C1 segment of cervical spinal cord (tissue), 14 donors: ENCODE data around the gene CHCT1.
"Not testable (repeated sequence)": the region's sequence is repeated elsewhere in the genome, so short reads cannot be mapped to it uniquely, and the experiment has no call there.

Experiments used
- DNase-seq, 14 donors: peaks; one replicate each; lab custom pipeline; 2025; lab: John Stamatoyannopoulos, UW

CHCT1 gene

DNA sequence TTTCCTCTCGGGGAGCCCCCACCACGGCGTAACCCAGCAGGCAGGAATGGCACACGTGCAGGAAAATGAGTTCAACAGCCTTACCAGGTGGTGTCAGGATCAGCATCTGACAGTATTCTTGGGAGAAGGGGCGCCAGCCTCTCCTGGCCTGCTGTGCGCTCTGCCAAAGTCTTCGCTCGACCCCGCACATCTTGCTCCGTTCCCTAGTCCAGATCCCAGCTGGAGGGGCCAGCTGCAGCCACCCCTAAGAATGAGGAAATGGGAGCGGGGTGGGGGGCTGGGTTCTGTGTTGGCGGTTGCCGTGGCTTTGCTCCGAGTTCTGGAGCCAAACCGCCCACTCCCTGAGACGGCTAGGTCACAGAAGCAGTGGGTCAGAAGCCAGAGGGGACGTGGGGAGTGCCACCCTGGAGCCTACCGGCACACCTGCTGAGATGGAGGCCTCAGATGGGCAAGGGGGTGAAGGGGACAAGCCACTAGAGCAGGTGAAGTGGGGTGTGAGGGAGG, at the start of gene CHCT1:
Gene CHCT1 (plus strand): TSS at position 328 of the 504 bp plus-strand sequence. CDS start 104 bp downstream, at position 432.
- DNase-seq, result peak in 1 of 14 donors; percentile 20

DNA sequence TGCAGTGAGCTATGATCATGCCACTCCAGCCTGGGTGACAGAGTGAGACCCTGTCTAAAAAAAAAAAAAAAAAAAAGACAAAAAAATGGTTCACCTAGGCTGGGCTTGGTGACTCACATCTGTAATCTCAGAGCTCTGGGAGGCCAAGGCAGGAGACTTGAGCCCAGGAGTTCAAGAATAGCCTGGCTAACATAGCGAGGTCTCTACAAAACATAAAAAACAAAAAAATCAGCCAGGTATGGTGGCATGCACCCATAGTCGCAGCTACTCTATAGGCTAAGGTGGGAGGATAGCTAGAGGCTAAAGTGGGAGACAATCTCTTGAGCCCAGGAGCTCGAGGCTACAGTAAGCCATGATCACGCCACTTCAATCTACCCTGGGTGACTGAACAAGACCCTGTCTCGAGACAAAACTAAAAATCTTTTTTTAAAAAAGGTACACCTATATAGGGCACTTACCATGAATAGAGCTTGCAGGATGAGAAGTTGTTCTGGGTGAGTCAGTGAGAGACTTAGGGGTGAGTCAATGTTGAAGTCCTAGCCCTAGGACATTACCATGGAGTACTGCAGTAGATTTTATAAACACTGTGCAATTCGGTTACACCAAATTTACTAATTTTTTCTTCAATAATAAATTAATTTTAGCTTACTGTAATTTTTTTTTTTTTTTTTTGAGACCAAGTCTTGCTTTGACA, 49.4 kb upstream of the CHCT1 start:
- DNase-seq, result no peak

DNA sequence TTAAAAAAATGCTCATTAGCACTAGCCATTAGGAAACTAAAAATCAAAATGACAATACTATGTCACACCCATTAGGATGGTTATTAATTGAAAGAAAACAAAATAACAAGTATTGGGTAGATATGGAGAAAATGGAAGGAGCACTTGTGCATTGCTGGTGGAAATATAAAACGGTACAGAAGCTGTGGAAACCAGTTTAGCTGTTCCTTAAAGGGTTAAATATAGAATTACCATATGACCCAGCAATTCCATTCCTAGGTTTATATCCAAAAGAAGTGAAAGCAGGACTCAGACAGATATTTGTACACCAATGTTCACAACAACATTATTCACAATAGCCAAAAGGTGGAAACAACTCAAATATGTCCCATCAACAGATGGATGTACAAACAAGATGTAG, 44.1 kb upstream of the CHCT1 start:
- not testable (repeated sequence) for DNase-seq

DNA sequence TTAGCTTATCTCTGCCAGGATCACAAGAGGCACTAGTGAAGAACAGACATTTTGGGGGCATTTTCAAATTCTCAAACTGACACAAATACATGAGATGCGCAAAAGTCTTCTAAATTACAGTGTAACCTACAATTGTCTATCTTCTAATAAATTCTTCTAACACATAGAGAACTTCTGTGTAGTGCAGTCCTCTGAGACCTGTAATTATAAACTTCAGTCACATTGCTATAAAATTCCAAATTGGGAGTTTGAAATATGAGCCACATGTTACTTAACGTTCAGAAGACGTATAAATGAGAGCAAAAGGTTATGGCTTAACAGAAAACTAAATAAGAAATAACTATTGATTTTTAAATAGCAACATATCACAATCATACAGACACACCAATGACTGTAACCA, 42.8 kb upstream of the CHCT1 start:
- not testable (repeated sequence) for DNase-seq

DNA sequence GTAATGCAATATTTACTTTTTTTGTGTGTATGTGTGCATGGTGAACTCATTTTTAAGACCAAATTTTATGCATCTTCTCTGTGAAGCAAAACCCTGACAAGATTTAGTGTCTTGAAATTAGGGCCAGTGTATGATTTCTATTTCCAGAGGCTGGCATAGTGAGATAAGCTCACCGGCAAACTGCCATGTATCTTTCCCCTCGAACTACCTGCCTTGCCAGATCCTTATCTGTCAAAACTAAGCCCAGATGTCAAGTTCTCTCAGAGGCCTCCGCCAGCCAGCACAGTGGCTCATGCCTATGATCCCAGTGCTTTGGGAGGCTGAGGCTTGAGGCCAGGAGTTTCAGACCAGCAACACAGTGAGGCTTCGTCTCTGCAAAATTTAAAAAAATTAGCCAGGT, 40.3 kb upstream of the CHCT1 start:
- DNase-seq, result no peak

DNA sequence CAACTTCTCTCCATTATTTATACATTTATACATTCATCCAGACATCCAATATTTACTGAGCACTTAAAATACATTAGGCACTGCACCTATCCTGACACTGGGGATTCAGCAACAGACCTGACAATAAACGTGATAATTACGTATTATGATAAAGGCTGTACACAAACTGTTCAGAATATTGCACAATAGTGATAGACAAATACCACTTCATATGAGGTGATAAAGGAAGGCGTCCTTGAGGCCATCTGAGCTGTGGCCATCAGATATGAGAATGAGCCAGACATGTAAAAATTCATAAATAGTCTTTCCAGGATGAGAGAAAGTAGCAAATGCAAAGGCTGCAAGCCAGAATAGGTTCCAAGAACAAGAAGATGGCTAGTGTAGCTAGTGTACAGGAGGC, 38.9 kb upstream of the CHCT1 start:
- DNase-seq, result no peak

DNA sequence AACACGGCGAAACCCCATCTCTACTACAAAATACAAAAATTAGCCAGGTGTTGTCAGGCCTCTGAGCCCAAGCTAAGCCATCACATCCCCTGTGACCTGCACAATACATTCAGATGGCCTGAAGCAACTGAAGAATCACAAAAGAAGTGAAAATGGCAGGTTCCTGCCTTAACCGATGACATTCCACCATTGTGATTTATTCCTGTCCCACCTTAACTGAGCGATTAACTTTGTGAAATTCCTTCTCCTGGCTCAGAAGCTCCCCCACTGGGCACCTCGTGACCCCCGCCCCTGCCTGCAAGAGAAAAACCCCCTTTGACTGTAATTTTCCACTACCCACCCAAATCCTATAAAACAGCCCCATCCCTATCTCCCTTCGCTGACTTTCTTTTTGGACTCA, 37.4 kb upstream of the CHCT1 start:
- not testable (repeated sequence) for DNase-seq

DNA sequence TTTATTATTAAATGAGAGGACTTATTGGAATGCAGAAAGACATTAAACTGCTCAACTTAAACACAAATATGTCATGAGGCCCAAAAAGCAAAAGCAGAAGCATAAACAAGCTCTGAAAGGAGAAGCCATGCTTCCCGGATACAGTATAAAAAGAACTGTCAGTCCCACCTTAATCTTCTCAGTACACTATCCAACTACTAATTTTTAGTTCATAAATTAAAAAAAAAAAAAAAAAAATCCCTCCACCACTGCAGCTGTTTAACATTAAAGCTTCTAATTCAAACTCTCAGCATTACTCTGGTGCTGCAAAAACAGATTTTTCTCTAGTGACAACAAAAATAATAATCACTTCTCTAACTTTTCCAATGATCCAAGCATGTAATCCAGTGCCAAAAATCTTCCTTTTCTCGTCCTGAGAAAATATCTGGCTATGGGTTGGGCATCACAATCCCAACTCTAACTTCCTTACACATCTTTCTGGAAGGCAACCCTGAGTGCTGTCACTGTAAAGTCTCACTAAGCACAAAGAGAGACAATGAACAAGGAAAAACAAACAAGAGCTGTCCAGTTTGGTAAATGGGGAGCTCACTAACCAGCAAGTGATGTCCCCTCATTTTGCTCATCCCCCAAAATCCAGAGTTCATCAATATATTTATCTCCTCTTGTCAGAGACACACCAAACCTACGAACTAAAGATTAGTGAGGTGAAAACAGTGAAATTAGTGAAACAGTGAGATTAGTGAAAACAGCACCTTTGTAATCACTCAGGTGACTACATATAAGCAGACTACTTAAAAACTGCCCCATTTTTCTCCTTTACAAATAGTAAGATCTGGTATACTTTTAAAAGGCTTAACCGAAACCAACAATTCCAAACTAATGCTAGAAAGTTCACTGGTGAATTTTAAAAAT, 35.9 kb upstream of the CHCT1 start:
- no peak for DNase-seq

DNA sequence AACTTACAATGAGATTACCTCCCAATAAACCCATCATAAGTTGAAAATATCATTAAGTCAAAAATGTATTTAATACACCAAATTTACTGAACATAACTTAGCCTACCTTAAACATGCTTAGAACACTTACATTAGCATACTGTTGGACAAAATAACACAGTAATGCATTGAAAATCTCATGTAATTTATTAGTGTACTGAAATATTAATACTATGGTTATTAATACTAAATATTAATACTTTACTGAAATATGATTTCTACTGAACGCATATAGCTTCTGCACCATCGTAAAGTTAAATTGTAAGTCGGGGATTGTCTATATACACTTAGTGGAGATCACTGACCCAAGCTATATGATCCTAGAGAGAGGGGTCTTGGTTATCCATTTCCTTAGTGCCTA, 34.6 kb upstream of the CHCT1 start:
- no peak for DNase-seq

DNA sequence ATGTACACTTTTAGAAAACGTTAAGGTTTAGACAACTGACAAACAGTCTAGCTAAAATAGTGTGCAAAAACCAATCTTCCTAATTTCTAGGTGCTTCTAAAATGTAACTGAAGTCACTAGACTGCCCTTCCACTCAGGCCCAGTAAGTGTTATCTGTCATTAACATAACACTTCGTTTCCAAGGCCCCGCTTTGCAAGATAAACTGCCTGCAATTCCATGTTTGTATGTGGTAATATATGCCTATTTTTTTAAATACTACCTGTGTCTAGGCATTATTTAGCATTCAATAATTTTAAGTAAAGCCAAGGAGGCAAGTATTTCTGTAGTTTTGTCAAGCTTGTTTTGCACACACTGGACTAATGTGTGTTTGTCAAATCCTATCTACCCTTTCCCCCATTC, 33.5 kb upstream of the CHCT1 start:
- no peak for DNase-seq

DNA sequence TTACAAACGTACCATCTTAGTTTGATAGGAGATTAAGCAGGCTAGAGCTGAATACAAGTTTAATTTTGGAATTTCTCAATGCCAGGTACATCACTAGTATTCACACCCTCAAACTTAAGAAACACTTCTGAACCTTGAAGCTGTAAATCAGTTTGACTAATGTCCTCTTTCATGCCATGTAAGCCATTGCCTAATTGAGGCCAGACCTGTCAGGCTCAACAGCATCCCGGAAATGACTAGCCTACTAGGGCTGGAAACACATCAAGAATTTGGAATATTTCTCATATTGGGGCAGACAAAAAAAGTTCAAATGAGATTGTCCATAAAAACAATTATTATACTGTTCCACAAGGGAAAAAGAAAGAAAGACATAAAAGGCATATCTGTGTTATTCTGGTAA, 32.1 kb upstream of the CHCT1 start:
- peak in 2 of 14 donors; percentile 4 to 9 for DNase-seq

DNA sequence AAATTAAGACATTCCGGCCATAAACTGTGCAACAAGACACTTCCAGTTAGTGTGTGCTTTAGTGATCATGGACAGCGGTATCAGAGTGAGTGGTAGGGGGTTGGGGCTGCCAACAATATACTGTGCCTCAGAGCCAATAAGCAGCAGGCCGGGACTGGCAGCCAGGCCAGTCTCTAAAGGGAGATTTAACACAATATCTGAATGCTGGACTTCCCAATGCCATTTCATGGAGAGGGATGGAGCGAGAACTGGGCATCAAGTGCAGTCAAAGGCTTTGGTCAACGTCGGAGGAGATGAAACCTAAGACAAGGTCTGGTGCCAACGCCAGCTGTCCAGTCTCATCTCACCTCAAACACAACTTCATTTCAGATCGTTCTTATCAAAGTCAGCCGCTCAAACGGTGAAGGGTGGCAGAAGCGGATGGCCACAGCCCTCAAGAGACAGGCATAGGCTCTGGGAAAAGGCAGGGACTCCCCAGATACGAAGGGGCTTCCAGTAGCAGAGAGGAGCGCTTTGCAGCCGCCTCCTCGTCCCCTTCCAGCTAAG, 31.3 kb upstream of the CHCT1 start:
- DNase-seq, result peak in 13 of 14 donors; percentile 11 to 79 (median 53)

DNA sequence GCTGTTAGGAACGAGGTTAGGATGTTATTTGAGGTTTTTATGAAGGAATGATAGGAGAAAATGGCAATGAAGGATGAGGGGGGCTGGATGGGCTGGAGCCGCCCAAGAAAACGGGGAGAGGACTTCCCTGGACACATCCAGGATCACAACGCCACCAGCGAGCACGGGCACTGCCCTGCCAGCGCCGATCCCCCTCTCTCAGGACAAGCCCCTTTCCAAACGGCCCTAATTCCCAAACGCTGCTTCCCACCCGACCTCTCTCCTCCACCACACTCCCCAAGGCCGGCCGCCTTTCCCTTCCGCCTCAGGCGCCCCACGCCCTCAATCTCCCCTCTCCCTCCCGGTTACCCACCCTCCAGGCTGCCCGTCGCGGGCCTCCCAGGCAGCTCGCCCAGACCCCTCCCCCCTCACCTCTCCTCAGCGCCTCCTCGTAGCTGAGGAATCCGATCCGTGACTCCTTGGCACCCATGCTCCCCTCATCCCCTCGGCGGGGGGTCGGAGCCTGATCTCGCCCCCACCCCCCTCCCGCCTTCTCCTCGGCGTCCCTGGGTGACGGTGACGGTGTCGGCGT, 30.7 kb upstream of the CHCT1 start:
- DNase-seq, result peak in 2 of 14 donors; percentile 60 to 71

DNA sequence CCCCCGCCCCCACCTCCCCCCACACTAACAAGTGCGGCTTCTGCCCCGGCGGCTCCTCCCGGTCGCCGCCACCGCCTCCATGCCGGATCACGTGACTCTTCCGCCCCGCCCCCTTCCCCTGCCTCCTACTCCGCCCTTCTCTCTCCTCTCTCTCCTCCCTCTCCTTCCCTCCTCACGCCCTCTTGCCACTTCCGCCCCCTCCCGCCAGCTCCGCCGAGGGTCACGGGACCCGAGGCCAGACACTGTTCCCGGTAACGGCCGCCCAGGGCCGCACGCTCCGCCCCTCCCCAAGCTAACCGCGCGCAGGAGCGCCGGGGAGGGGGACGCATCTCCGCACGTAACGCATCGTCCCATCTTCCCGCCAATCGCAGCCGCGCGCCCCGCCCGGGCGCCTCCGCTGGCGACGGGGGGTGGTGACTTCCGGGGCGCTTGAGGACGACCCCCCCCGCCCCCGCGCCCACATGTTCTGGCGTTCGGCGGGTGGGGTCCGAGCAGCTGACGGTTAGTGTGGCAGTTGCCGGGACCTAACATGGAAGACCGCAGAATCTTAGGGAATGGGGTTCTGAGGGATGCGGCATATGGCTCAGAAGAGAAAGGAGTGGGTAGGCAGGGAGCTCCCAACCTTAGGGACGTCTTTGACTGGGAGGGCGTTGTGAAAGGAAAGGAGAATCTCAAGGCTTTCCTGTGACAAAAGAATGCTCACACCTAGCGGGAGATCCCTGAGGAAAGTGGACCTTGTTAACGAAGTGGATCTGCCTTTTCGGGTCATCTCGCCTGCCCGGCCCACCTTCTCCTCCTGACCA, 30.0 kb upstream of the CHCT1 start, which contains the start of gene USP32:
Gene USP32 (minus strand): TSS at position 92 of the 803 bp plus-strand sequence. CDS start 194 bp downstream, outside the sequence.
- DNase-seq, result peak; percentile 66 to 100 (median 97)

DNA sequence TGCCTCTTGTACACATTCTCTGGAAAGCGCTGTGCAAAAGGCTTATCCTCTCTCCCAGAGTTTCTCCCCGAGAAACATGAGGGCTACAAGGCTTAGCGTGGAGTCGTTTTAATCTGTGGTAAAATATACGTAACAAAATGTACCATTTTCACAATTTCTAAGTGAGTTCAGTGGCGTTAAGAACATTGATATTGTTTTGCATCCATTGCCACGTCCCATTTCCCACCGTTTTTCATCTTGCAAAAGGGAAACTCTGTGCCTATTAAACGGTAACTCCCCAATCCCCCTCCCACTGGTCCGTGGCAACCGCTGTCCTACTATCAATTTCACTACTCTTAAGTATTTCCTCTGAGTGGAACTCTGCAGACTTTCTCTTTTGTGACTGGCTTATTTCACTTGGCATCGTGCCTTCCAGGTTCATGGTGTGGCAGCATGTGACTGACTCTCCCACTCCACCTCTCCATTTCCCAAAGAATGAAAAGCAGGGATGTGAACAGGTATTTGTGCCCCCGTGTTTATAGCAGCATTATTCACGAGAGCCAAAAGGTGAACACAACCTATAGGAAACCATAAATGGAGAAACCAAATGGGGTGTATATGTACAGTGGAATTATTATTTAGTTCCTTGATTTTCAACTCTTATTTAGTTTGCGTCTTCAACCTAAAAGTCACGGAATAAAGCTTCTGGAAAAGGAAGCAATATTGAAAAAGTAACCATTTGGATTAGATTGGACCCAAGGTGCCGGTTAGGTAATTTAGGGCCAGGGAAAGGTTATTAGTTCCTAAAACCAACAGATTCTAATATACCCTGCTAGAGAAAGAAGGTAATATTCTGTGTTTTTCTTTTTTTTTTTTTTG, 29.2 kb upstream of the CHCT1 start:
- DNase-seq, result peak in 4 of 14 donors; percentile 30 to 51 (median 36)

DNA sequence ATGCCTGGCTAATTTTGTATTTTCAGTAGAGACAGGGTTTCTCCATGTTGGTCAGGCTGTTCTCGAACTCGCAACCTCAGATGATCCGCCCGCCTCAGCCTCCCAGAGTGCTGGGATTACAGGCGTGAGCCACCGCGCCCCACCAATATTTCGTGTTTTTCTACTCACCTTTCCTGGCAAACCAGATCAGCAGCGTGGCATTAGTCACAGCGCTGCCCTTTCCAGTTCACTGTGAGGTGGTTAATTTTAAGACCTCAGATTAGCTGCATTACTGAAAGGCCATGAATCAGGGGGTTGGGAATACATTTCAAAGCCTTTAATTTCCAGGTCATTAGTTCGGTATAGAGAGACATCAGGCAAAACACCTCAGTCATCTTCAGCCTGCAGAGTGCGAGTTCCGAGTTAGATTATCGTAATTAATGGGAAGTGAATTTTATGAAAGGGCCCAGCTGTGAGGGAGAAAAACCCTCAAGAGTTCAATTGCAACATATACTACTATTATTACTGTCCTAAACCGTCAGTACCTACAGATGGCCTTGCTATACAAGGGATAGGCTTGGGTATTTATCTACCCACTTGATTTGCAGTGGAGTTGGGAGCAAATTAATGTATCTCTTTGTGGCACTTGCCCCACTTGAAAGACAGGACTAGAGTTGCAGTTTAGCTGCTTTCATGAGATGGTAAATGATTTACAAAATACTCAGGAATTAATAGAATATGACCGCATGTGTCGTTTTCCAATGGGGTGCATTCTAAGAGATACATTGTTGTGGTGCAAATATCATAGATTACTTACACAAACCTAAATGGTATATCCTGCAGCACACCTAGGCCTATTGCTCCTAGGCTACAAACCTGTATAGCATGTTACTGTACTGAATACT, 28.2 kb upstream of the CHCT1 start:
- DNase-seq, result no peak

DNA sequence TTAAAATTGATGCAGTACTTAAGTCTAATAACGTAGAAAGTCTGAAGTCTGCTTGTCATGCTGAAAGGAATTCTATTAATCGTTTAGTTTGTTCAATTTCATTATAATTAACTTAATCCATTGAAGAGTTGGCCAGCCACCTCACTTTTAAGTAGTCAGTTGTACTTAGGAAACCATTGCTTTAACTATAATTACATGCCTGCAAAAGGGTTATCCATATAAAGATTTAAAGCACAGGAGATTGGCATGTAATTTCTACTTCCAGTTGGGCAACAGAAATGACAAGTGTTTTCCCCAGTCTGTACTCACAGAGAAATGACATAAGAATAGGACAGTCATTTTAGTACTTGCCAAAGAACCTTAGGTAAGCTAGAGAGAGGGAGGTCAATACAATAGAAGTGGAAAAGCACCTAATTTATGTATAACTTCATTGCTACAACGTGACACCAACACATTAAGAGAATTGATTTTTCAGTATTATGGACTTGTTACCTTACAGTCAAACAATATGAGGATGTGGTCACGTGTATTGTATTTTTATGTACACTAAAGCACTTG, 26.7 kb upstream of the CHCT1 start:
- no peak for DNase-seq

DNA sequence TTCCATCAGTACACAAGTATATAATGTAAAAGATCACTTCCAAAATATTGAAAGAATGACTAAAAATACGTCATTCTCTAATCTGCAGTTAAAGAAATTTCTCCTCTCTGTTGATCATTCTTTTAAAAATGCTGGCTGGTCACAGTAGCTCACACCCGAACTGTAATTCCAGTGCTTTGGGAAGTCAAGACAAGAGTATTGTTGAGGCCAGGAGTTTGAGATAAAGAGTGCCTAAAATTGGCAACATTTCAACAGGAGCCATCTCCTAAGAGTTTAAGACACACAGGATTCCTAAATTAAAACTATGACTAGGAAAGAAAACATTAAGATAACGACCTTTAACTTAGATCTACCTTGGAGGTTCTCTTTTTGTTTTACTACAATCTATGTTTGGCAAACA, 25.9 kb upstream of the CHCT1 start:
- no peak for DNase-seq
